ENCODE results near the gene CEP164.
"Not testable (repeated sequence)": the region's sequence is repeated elsewhere in the genome, so short reads cannot be mapped to it uniquely, and the experiment has no call there.

The CEP164 gene

DNA sequence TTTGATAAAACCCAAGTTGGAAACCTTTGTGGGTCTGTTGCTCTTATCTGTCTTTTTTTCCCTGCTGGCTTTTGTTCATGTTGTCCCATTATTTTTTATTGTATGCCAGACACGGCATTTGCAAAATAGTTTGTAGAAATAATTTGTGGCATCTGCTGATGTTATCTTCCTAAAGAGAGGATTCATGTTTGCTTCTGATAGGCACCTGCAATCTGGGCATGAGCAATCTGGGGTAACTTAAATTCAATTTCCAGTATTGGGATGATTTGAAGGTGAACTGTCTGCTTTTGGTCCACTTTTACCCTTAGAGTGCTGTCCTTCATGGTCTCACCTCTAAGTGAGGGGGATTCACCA lies 126.9 kb downstream of the CEP164 start:
- Histone ChIP-seq H3K9me2 (replicated peaks; ENCODE audit: control insufficient read depth, low read length) (no peaks in the 10 kb centered on the region), H3K4me2 (ENCODE audit: low read length) (no peak overlapping the region), H3K9me3 (ENCODE audit: control insufficient read depth, insufficient read depth, low read length) (no peaks in the 10 kb centered on the region; the same call in 1 of the 2 replicates), H4K20me1 (ENCODE audit: control insufficient read depth, insufficient read depth, low read depth, low read length) (no peaks in the 10 kb centered on the region), H3K4me1 (ENCODE audit: control insufficient read depth, low read length) (peaks cover 7% of the 10 kb centered on the region; the same call in 1 of the 2 replicates), H3K36me3 (ENCODE audit: control insufficient read depth, low read length) (no peaks in the 10 kb centered on the region), H3K27ac (ENCODE audit: low read depth, low read length) (no peak overlapping the region), H3K27me3 (ENCODE audit: control insufficient read depth, low read length) (peaks cover 10% of the 10 kb centered on the region; the same call in 1 of the 2 replicates), H3K79me2 (ENCODE audit: control insufficient read depth, low read length) (no peaks in the 10 kb centered on the region), H3F3A (ENCODE audit: control insufficient read depth, insufficient read depth) (no peaks in the 10 kb centered on the region), H3K4me3 (ENCODE audit: low read length) (no peak overlapping the region)
- TF ChIP-seq CTCF (IDR thresholded peaks at IDR 0.05; ENCODE audit: low read depth, low read length, poor library complexity, severe bottlenecking) (no peak), EZH2phosphoT487 (IDR thresholded peaks at IDR 0.05; ENCODE audit: borderline replicate concordance, low read length) (no peak)

GRCh38 chr11:117456027-117456720 lies 128.5 kb downstream of the CEP164 start:
- no peak for TF ChIP-seq EZH2phosphoT487 (IDR thresholded peaks at IDR 0.05; ENCODE audit: borderline replicate concordance, low read length)
- Histone ChIP-seq H3K36me3 (ENCODE audit: control insufficient read depth, low read length) (no peaks in the 10 kb centered on the region), H3K4me2 (ENCODE audit: low read length) (no peak overlapping the region)

DNA sequence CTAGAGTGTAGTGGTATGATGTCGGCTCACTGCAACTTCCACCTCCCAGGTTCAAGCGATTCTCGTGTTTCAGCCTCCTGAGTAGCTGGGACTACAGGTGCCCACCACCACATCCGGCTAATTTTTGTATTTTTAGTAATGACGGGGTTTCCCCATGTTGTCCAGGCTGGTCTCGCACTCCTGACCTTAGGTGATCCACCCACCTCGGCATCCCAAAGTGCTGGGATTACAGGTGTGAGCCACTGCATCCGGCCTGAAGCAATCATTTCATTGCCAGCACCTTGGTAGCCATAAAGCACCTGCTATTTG lies 129.0 kb downstream of the CEP164 start:
- H3K79me2 ChIP-seq (ENCODE audit: control insufficient read depth, low read length); H3K9me3 ChIP-seq (ENCODE audit: control insufficient read depth, insufficient read depth, low read length); H3K4me2 ChIP-seq (ENCODE audit: low read length); H3K27ac ChIP-seq (ENCODE audit: low read depth, low read length); H3K9me2 ChIP-seq (replicated peaks; ENCODE audit: control insufficient read depth, low read length); H3K36me3 ChIP-seq (ENCODE audit: control insufficient read depth, low read length); H4K20me1 ChIP-seq (ENCODE audit: control insufficient read depth, insufficient read depth, low read depth, low read length); H3K4me3 ChIP-seq (ENCODE audit: low read length); H3K27me3 ChIP-seq (ENCODE audit: control insufficient read depth, low read length); H3K4me1 ChIP-seq (ENCODE audit: control insufficient read depth, low read length); H3F3A ChIP-seq (ENCODE audit: control insufficient read depth, insufficient read depth): not testable (repeated sequence)

More at GRCh38 chr11:117456027-117456720, 128.5 kb downstream of the CEP164 start:
- peaks cover 7% of the 10 kb centered on the region; the same call in 1 of the 2 replicates for H3K4me1 ChIP-seq (ENCODE audit: control insufficient read depth, low read length)
- H3F3A ChIP-seq (ENCODE audit: control insufficient read depth, insufficient read depth), result no peaks in the 10 kb centered on the region
- no peaks in the 10 kb centered on the region; the same call in 1 of the 2 replicates for H3K9me3 ChIP-seq (ENCODE audit: control insufficient read depth, insufficient read depth, low read length)
- H3K79me2 ChIP-seq (ENCODE audit: control insufficient read depth, low read length), result no peaks in the 10 kb centered on the region
- peaks cover 10% of the 10 kb centered on the region; the same call in 1 of the 2 replicates for H3K27me3 ChIP-seq (ENCODE audit: control insufficient read depth, low read length)
- no peak overlapping the region for H3K4me3 ChIP-seq (ENCODE audit: low read length)
- no peaks in the 10 kb centered on the region for H4K20me1 ChIP-seq (ENCODE audit: control insufficient read depth, insufficient read depth, low read depth, low read length)
- no peak overlapping the region for H3K27ac ChIP-seq (ENCODE audit: low read depth, low read length)
- no peaks in the 10 kb centered on the region for H3K9me2 ChIP-seq (replicated peaks; ENCODE audit: control insufficient read depth, low read length)

GRCh38 chr11:117457031-117457785 lies 129.6 kb downstream of the CEP164 start:
- H3F3A ChIP-seq (ENCODE audit: control insufficient read depth, insufficient read depth), result no peaks in the 10 kb centered on the region
- no peaks in the 10 kb centered on the region for H4K20me1 ChIP-seq (ENCODE audit: control insufficient read depth, insufficient read depth, low read depth, low read length)
- no peaks in the 10 kb centered on the region for H3K9me2 ChIP-seq (replicated peaks; ENCODE audit: control insufficient read depth, low read length)
- no peak overlapping the region for H3K4me2 ChIP-seq (ENCODE audit: low read length)
- H3K27me3 ChIP-seq (ENCODE audit: control insufficient read depth, low read length), result peaks cover 10% of the 10 kb centered on the region; the same call in 1 of the 2 replicates
- no peak for TF ChIP-seq CTCF (IDR thresholded peaks at IDR 0.05; ENCODE audit: low read depth, low read length, poor library complexity, severe bottlenecking)
- H3K4me1 ChIP-seq (ENCODE audit: control insufficient read depth, low read length), result peaks cover 7% of the 10 kb centered on the region; the same call in 1 of the 2 replicates
- no peaks in the 10 kb centered on the region; the same call in 1 of the 2 replicates for H3K9me3 ChIP-seq (ENCODE audit: control insufficient read depth, insufficient read depth, low read length)
- H3K4me3 ChIP-seq (ENCODE audit: low read length), result no peak overlapping the region
- no peak overlapping the region for H3K27ac ChIP-seq (ENCODE audit: low read depth, low read length)
- no peaks in the 10 kb centered on the region for H3K36me3 ChIP-seq (ENCODE audit: control insufficient read depth, low read length)
- no peaks in the 10 kb centered on the region for H3K79me2 ChIP-seq (ENCODE audit: control insufficient read depth, low read length)
